IMR-90 (cell line): ENCODE data around the gene ANTXR1.

Source experiments
- CTCF ChIP-seq: conservative IDR thresholded peaks from 2 replicates; pipeline ENCODE4 v1.5.1; 2012; ENCODE audit warnings: mild to moderate bottlenecking, low read depth, low read length, improper control_type of control experiment
- MAZ ChIP-seq: IDR thresholded peaks from 2 replicates; pipeline ENCODE4 v1.6.1; 2012; ENCODE audit warnings: low read depth, mild to moderate bottlenecking, low read length, improper control_type of control experiment, moderate library complexity, borderline replicate concordance
- POLR2A ChIP-seq: IDR thresholded peaks from 2 replicates; pipeline ENCODE4 v1.6.1; 2012; ENCODE audit warnings: mild to moderate bottlenecking, low read depth, low read length
- RAD21 ChIP-seq: IDR thresholded peaks from 2 replicates; pipeline ENCODE4 v1.6.1; 2012; ENCODE audit warnings: low read length, improper control_type of control experiment

DNA sequence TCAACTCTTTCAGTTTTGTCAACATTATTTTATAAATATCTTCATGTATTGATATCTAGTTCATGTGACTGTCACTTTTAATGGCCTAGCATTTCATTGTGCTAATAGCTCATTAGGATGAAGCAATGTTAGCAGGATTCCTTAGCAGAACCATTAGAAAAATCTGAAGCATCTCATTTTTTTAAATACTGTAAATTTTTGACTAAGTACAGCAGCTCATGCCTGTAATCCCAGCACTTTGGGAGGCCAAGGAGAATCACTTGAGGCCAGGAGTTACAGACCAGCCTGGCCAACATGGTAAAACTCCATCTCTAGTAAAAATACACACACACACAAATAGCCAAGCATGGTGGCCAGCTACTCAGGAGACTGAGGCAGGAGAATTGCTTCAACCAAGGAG lies 15.6 kb upstream of the ANTXR1 start:
- TF ChIP-seq CTCF (no peak), RAD21 (no peak), POLR2A (no peak), MAZ (no peak)
